Activated CD4-positive, alpha-beta T cell treated with anti-CD3 and anti-CD28 coated beads, Interleukin-2, amount 10 ng/mL, durations not matched to agents 7 days and 5 days (primary cell): ENCODE measurements around the gene C2CD2L. TPM values are rescaled to one million over a fixed set of nuclear protein-coding genes. Genes with fewer than 3 reads are reported as not detected.
"Not testable (repeated sequence)": the region's sequence is repeated elsewhere in the genome, so short reads cannot be mapped to it uniquely, and the experiment has no call there.

Experiments
- CTCF ChIA-PET: fragments of 350-600 bp; sonication (Branson Sonifier 250); formaldehyde crosslinking; loops from one replicate; lab custom pipeline; 2021; ENCODE audit warnings: antibody characterized with exemption; lab: Charles Lee
- POLR2A ChIA-PET: fragments of 350-600 bp; sonication (Branson Sonifier 250); formaldehyde crosslinking; loops from one replicate; lab custom pipeline; 2021; ENCODE audit warnings: antibody characterized with exemption; lab: Charles Lee
- DNase-seq: peaks from one replicate; pipeline ENCODE4 v3.0.0-alpha.2; 2020
- H3K27ac Mint-ChIP-seq: one replicate; pipeline ENCODE4 v1.8.0; 2021; ENCODE audit warnings: mild to moderate bottlenecking, moderate library complexity, mixed read lengths
- H3K27me3 Mint-ChIP-seq: one replicate; pipeline ENCODE4 v1.8.0; 2021; ENCODE audit warnings: mixed read lengths
- H3K36me3 Mint-ChIP-seq: one replicate; pipeline ENCODE4 v1.8.0; 2021; ENCODE audit warnings: low read depth, mixed read lengths
- H3K4me1 Mint-ChIP-seq: one replicate; pipeline ENCODE4 v1.8.0; 2021; ENCODE audit warnings: mixed read lengths
- H3K4me3 Mint-ChIP-seq: one replicate; pipeline ENCODE4 v1.8.0; 2021; ENCODE audit warnings: mild to moderate bottlenecking, moderate library complexity, mixed read lengths
- H3K9me3 Mint-ChIP-seq: one replicate; pipeline ENCODE4 v1.8.0; 2021; ENCODE audit warnings: mixed read lengths
- total RNA-seq, 2 experiments: library from RNA; stranded (reverse); gene quantifications; one replicate each; pipeline ENCODE4 v1.2.3, GENCODE V29; 2021

The C2CD2L gene
- total RNA-seq, 2 experiments from 2014 or later = 28.4 to 30.0 TPM

GRCh38 chr11:119095066-119095880 is 11.9 kb upstream of the C2CD2L start:
- POLR2A ChIA-PET = interaction anchor here (0.6 to 2.2 kb wide), 10 partner anchors 10 to 76 kb away, joined by 3 to 7 read pairs (median 4); partner anchors contain the start of genes C2CD2L, HMBS, TRAPPC4 and VPS11
- Mint-ChIP-seq H3K27ac (peak overlapping the region; percentile 95), H3K9me3 (no peaks in the 10 kb centered on the region), H3K27me3 (no peaks in the 10 kb centered on the region), H3K36me3 (peaks cover 71% of the 10 kb centered on the region), H3K4me1 (peaks cover 64% of the 10 kb centered on the region), H3K4me3 (peak overlapping the region; percentile 94)
- CTCF ChIA-PET = interaction anchor here (0.9 to 2.3 kb wide), 5 partner anchors 9 to 167 kb away, joined by 3 to 13 read pairs (median 4); partner anchors contain the start of genes HMBS and VPS11
- DNase-seq = peak; percentile 100

GRCh38 chr11:119099711-119100110 is 7.4 kb upstream of the C2CD2L start:
- ChIA-PET POLR2A (no interaction called here), CTCF (interaction anchor here (0.8 to 1.6 kb wide), 3 partner anchors 11 to 81 kb away, joined by 3 to 6 read pairs (median 4); partner anchors contain the start of gene TRAPPC4)
- Mint-ChIP-seq H3K9me3 (no peaks in the 10 kb centered on the region), H3K36me3 (peaks cover 40% of the 10 kb centered on the region), H3K27ac (peak overlapping the region; percentile 4), H3K4me3 (peak overlapping the region; percentile 90), H3K27me3 (no peaks in the 10 kb centered on the region), H3K4me1 (peaks cover 56% of the 10 kb centered on the region)
- no peak for DNase-seq

- Mint-ChIP-seq H3K9me3 (no peaks in the 10 kb centered on the region), H3K4me3 (peak overlapping the region; percentile 90), H3K36me3 (peaks cover 35% of the 10 kb centered on the region), H3K4me1 (peaks cover 61% of the 10 kb centered on the region), H3K27ac (peak overlapping the region; percentile 99), H3K27me3 (no peaks in the 10 kb centered on the region)
- ChIA-PET CTCF (interaction anchor here (0.6 to 1.2 kb wide), 3 partner anchors 22 to 672 kb away, joined by 3 to 4 read pairs (median 4); partner anchors contain the start of gene TRAPPC4), POLR2A (no interaction called here)
- no peak for DNase-seq
Observed at GRCh38 chr11:119100246-119100970, 6.7 kb upstream of the C2CD2L start.

DNA sequence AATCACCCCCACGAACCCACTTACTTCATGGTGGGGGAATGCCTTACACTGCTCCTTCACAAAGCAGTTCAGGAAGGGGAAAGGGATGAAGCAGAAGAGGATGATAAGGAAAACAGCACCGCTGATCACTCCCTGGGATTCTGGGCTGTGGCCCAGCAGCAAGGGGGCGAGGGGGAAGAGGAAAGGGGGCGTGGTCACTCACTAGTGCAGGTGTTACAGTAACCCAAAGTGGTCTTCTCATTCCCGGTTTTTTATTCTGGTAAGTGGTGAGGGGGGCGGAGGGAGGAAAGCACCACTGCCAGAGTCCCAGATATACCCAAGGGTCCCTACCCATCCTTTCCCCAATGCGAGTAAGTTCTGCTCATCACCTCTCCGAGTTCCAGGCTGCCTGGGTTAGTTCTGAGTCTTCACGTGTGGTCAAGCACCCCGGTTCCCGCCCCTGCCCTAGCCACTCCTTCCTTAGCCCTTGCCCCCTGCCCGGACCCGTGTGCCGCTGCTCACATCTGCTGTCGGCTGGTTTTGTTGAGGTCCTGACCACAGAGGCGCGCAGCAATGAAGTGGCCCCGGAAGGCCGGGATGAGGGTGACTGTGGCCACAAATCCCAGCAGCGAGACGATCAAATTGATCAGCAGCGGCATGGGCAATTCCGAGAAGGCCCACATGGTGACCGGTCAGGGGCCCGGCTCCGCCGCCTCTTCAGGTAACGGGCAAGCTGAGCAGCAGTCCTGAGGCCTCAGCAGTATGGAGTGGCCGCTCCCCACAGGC is 6.0 kb upstream of the C2CD2L start:
- ChIA-PET CTCF (interaction anchor here (0.5 to 1.9 kb wide), 12 partner anchors 11 to 673 kb away, joined by 3 to 7 read pairs (median 4); partner anchors contain the start of genes HMBS and VPS11), POLR2A (no interaction called here)
- Mint-ChIP-seq H3K27me3 (no peaks in the 10 kb centered on the region), H3K36me3 (peaks cover 32% of the 10 kb centered on the region), H3K9me3 (no peaks in the 10 kb centered on the region), H3K27ac (peak overlapping the region; percentile 99), H3K4me3 (peak overlapping the region; percentile 90), H3K4me1 (peaks cover 60% of the 10 kb centered on the region)
- peak; percentile 35 for DNase-seq

DNA sequence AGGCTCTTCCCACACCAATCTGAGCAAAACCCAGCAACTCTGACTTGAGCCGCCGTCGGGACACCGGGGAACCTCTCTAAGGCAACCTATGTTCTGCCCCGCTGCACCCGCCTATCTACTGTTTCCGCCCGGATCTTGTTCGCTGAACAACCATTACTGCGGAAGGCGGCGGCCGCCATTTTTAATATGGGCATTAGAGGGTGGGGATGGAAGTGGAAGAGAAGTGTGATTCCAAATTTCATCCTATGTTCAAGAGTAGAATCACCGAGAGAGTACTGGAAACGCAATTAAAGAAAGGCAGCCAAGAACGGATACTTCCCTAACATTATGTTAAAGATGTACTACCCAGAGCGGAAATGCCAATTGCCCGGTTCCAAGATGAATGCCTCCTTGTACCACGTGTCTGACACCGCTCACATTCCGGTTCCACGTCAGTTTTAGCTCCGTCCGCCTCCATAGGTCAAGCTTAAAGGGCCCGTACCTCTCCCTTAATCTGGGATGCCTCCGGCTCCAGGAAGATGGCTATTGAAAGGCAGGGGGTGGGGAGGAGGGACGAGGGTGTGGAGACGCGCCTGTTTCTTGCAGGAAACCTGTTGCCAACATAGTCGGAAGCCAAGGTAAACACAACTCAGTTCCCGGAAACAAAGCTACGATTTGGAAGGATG is 5.3 kb upstream of the C2CD2L start, which contains the start of gene DPAGT1:
TSS of gene DPAGT1 (minus strand) at position 95 of the 665 bp plus-strand sequence. CDS start 198 bp downstream, outside the sequence.
- peak within 1 kb of the TSS; percentile 99 for H3K27ac Mint-ChIP-seq
- peaks cover 60% of the 10 kb centered on the region for H3K4me1 Mint-ChIP-seq
- H3K36me3 Mint-ChIP-seq = peaks cover 25% of the 10 kb centered on the region
- no peaks in the 10 kb centered on the region for H3K9me3 Mint-ChIP-seq
- DNase-seq = peak; percentile 91
- ChIA-PET CTCF (interaction anchor here (0.5 to 1.9 kb wide), 16 partner anchors 10 to 222 kb away, joined by 3 to 7 read pairs (median 3); partner anchors contain the start of genes HINFP, HMBS and VPS11), POLR2A (interaction anchor here (0.7 to 1.1 kb wide), 2 partner anchors 51 to 210 kb away, joined by 4 to 6 read pairs; no protein-coding TSS in a partner anchor)
- H3K27me3 Mint-ChIP-seq = no peaks in the 10 kb centered on the region
- H3K4me3 Mint-ChIP-seq = peak within 1 kb of the TSS; percentile 90

DNA sequence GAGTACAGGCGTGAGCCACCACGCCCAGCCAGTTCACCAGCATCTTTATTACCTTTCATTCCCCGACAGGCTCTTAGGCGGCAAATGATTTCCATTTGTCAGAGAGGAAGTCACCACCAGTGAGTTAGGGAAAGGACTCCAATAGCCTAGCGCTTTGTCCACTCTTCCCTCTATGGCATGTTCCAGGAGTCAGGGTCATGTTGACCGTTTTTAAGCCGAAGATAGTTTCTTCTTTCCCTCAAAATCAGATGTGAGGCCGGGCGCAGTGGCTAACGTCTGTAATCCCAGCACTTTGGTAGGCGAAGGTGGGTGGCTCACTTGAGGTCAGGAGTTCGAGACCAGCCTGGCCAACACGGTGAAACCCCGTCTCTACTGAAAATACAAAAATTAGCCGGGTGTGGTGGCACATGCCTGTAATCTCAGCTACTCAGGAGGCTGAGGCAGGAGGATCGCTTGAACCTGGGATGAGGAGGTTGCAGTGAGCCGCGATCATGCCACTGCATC is 3.9 kb upstream of the C2CD2L start:
- CTCF ChIA-PET = interaction anchor here (0.6 to 1.5 kb wide), 4 partner anchors 41 to 458 kb away, joined by 3 read pairs; no protein-coding TSS in a partner anchor
- not testable (repeated sequence) for H3K9me3 Mint-ChIP-seq, H3K27me3 Mint-ChIP-seq, DNase-seq
- Mint-ChIP-seq H3K4me1 (peaks cover 53% of the 10 kb centered on the region), H3K4me3 (peak overlapping the region; percentile 90), H3K27ac (peak overlapping the region; percentile 99), H3K36me3 (peaks cover 14% of the 10 kb centered on the region)
- POLR2A ChIA-PET = interaction anchor here (1.1 kb wide), 1 partner anchor 52 kb away, joined by 4 read pairs; no protein-coding TSS in a partner anchor

GRCh38 chr11:119103793-119104192 is 3.4 kb upstream of the C2CD2L start:
- Mint-ChIP-seq H3K9me3 (no peaks in the 10 kb centered on the region), H3K36me3 (peaks cover 14% of the 10 kb centered on the region), H3K4me1 (peaks cover 54% of the 10 kb centered on the region), H3K4me3 (peak overlapping the region; percentile 60), H3K27me3 (no peaks in the 10 kb centered on the region), H3K27ac (no peak overlapping the region)
- no peak for DNase-seq
- POLR2A ChIA-PET = no interaction called here
- CTCF ChIA-PET = interaction anchor here (0.7 to 1.5 kb wide), 2 partner anchors 8 to 65 kb away, joined by 3 read pairs; partner anchors contain the start of gene NLRX1

DNA sequence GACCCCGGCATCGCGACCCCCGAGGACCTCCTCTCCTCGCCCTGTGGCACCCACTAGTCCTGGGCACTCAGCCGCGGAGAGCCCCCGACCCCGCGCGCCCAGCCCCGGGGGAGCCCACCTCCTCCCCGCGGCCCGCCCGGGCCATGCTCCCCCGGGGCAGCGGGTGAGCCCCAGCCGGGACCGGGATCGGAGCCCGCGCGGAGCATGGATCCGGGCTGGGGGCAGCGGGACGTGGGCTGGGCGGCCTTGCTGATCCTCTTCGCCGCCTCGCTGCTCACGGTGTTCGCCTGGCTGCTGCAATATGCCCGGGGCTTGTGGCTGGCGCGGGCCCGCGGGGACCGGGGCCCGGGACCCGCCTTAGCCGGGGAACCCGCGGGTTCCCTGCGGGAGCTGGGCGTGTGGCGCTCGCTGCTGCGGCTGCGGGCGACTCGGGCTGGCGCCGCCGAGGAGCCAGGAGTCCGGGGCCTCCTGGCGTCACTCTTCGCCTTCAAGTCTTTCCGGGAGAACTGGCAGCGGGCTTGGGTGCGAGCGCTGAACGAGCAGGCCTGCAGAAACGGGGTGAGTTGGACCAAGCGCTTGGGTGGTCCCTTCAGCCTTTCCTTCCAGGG is 498 bp downstream of the C2CD2L start:
- Mint-ChIP-seq H3K4me3 (peak overlapping the region; percentile 92), H3K4me1 (peaks cover 54% of the 10 kb centered on the region), H3K27me3 (no peaks in the 10 kb centered on the region), H3K9me3 (no peaks in the 10 kb centered on the region), H3K36me3 (peaks cover 38% of the 10 kb centered on the region), H3K27ac (peak overlapping the region; percentile 89)
- POLR2A ChIA-PET = interaction anchor here (0.8 to 1.5 kb wide), 5 partner anchors 11 to 213 kb away, joined by 3 to 7 read pairs (median 4); partner anchors contain the start of gene CBL
- DNase-seq = no peak
- CTCF ChIA-PET = interaction anchor here (0.9 to 1.9 kb wide), 7 partner anchors 8 to 234 kb away, joined by 3 to 8 read pairs (median 3); partner anchors contain the start of gene C1QTNF5

- peaks cover 52% of the 10 kb centered on the region for H3K4me1 Mint-ChIP-seq
- peaks cover 44% of the 10 kb centered on the region for H3K36me3 Mint-ChIP-seq
- ChIA-PET CTCF (interaction anchor here (0.6 to 2.6 kb wide), 12 partner anchors 10 to 89 kb away, joined by 3 to 8 read pairs (median 3); partner anchors contain the start of genes HINFP, HMBS and NLRX1), POLR2A (no interaction called here)
- no peaks in the 10 kb centered on the region for H3K9me3 Mint-ChIP-seq
- peak overlapping the region; percentile 92 for H3K4me3 Mint-ChIP-seq
- peak; percentile 59 for DNase-seq
- no peaks in the 10 kb centered on the region for H3K27me3 Mint-ChIP-seq
- peak overlapping the region; percentile 89 for H3K27ac Mint-ChIP-seq
Observed at GRCh38 chr11:119108146-119108856, 1.2 kb downstream of the C2CD2L start.

DNA sequence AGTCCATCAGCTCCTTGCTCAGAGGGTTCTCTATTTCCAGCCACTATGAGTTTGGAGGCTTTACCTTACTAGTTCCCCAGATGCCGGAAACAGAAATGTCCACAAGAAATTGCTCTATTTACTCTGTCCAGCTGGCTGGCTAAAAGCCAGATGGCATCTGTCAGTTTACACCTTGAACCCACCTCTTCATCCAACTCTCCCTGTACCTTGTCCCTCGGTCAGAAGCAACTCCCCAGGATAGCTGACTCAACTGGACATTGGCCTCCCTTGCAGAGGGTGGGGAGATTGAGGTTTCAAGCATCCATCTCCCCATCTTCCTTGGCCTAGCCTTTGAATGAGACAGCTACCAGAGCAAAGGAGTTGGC is 1.7 kb downstream of the C2CD2L start:
- Mint-ChIP-seq H3K36me3 (peaks cover 49% of the 10 kb centered on the region), H3K27ac (peak overlapping the region; percentile 89), H3K4me1 (peaks cover 55% of the 10 kb centered on the region), H3K4me3 (peak overlapping the region; percentile 92), H3K9me3 (no peaks in the 10 kb centered on the region), H3K27me3 (no peaks in the 10 kb centered on the region)
- ChIA-PET POLR2A (no interaction called here), CTCF (interaction anchor here (0.6 to 2.6 kb wide), 12 partner anchors 9 to 158 kb away, joined by 3 to 8 read pairs (median 3); partner anchors contain the start of genes HINFP, HMBS and NLRX1)
- DNase-seq = no peak
